H54 (cell line): ENCODE data around the gene EPB41L3.

ENCODE experiments used
- DNase-seq: peaks from one replicate; pipeline ENCODE4 v3.0.0; 2011; ENCODE audit warnings: low spot score, mixed read lengths; ENCODE audit not compliant: insufficient read length
- FAIRE-seq: peaks from 3 replicates; lab custom pipeline; 2011; peaks lifted over from hg19 to GRCh38; lab: Jason Lieb, UNC
- POLR2A ChIP-seq: IDR thresholded peaks from 2 replicates; pipeline ENCODE4 v1.6.1; 2011; ENCODE audit warnings: low read depth, mild to moderate bottlenecking, low read length

EPB41L3 gene

DNA sequence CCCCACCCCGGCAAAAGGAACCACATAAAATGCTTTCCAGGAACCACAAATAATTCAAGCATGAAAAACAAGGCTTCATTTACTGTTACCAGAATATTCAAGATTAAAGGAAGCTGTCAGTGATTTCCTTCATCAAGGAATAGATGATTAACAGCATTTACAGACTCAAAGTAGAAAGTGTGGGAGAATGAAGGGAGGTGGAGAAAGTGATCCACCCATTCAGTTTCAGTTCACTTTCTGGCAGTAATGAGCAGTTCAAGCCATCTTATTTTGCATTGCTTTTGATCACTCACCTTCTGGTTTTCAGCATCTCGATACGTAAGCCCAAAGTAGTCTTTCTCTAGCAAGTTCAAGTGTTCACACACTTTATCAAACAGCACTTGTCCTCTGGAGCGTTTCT, 99.0 kb downstream of the EPB41L3 start:
- DNase-seq (no peak), FAIRE-seq (no peak)
- TF ChIP-seq POLR2A, result no peak

DNA sequence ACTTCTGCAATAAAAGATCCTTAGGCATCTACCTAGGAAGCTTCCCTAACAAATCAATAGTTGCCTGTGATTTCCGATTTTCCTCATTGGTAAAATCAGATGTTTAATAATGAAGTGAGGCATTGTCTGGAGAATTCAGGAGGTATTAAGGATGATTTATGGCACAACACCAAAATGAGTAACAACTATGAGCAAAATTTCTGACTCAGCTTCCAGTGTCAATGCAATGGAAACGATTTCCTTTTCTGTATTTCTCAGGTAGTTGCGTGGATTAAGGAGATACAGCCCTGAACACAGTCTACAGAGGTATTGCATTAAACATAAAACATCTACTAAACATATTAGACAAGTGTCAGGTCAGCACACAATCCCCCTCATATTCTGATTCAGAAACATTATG, 99.5 kb downstream of the EPB41L3 start:
- DNase-seq, result no peak
- no peak for FAIRE-seq
- no peak for TF ChIP-seq POLR2A

DNA sequence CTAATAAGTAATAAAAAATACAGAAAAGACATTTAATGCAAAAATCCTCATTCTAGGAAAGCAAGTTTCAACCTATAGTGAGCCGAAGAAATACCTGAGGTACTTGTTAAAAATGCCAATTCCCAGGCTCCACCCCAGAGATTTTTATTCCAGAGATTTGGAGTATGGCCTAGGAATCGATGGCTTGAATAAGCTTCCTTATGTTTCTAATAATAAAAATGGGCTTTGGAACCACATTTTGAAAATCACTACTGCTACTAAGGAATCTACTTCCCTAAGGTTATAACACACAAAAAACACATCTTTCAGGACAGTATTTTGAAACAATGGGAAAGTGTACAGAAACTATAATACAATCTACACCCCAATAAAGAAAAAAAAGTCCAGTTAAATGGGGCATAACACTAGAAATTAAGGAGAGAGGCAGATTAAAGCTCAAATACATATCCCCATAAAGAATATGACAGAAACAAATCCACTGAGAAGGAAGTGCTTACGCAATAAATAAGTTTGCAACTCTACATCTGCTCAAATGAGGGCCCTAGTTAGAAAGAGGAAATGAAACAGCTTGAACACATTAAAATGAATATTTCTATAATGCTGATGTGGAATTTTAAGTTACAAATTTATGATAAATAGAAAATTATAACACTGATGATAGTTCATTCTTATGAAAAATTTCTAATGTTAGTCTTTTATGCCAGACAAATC, 103.7 kb downstream of the EPB41L3 start:
- FAIRE-seq, result no peak
- TF ChIP-seq POLR2A, result no peak

DNA sequence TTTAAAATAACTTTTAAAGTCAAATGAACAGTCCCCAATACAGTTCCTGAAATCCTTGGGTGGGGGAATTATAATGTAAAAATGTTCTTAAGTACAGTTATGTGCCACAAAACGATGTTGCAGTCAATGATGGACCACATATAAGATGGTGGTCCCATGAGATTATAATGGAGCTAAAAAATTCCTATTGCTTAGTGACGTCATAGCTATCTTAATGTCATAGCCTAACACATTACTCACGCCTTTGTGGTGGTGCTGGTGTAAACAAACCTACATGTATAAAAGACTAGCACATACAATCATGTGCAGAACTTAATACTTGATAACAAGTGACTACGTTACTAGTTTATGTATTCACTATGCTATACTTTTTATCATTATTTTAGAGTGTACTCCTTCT, 109.4 kb downstream of the EPB41L3 start:
- no peak for TF ChIP-seq POLR2A
- FAIRE-seq, result no peak
- DNase-seq, result no peak

More for the DNA sequence above, 103.7 kb downstream of the EPB41L3 start:
- no peak for DNase-seq

DNA sequence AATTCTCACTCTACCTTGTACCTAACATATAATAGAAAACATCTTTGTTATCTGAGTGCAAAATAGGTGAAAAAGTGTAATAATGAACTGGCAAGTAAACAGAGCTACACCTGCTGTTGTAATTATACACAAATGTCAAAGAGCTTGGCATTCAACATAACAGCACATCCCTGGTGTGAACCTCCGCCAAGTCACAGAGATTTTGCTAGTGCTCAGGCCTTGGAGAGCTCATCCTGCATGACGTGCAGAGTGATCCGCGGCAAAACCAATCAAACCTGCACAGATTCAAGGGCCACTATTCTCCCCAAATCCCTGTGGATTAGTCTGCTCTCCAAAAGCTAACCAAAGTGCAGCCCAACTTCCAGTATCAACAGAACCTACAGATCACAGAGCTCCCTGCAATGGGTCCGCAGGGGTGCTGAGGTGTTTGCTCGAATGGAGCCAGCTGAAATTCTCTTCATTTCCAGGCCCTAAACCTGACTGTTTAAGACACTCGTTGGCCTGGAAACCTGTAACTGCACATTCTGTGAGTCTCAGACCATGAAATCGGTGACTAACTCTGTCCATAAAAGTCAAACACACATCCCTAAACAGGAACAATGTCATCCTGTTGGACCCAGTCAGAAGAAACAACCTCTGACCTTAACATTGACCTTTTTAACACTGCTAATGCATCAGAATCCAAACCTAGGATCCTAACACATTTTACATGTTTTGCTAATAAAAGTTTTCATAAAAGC, 111.8 kb downstream of the EPB41L3 start:
- no peak for DNase-seq
- no peak for TF ChIP-seq POLR2A
- FAIRE-seq, result no peak

DNA sequence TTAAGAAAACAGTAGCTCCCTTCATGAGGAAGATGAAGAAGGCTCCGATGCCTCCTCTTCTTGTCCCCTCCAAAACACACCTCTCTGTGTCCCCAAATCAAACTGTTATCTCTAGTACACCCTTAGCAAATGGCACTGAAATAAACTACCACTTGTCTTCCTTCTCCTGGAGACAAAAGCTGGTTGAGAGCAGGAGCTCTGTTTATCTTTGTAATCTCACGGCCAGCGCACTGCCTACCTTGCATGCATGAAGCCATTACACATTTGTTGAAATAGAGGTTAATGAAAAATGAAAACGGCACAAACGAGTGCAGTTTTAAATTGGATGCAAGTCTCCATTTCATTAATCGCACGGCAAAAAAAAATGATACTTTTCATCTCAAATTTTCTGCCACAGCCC, 113.7 kb downstream of the EPB41L3 start:
- no peak for TF ChIP-seq POLR2A
- no peak for FAIRE-seq
- DNase-seq, result no peak

DNA sequence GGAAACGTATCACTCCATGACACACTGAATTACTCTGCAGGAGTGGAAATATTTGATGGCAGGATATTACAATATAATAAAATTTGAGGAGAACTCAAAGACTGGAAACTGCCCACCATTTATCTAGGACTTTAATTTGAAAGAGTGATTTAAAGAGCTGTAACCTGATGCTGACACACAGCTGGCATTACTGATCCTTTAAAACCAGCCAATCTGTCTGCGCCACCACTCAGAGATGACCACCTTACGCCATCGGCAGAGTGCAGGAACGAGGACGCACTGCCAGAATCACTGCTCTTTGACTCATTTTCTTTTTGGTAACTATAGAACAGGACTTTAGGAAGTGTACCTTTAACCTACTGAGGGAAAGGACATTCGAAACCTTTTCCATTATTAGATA, 114.1 kb downstream of the EPB41L3 start:
- DNase-seq, result no peak
- no peak for TF ChIP-seq POLR2A
- FAIRE-seq, result no peak

DNA sequence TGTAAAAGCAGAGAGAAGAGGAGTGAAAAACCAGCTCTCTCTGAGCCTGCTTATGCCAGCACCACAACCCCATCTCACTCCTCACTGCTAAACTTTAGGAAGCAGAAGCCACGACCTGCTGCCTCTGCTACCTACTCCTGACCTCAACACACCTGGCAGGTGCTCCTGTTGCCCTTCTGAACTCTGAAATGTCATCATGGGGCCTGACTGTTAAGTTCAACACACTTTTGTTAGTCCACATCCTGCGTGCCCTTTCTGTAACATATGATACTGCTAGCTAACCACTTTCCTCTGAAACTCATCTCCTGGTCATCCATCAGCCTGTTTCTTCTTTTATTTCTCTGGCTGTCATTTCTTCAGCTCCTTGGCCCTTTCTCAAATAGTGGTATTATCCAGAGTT, 118.1 kb downstream of the EPB41L3 start:
- no peak for DNase-seq
- no peak for TF ChIP-seq POLR2A
- no peak for FAIRE-seq

DNA sequence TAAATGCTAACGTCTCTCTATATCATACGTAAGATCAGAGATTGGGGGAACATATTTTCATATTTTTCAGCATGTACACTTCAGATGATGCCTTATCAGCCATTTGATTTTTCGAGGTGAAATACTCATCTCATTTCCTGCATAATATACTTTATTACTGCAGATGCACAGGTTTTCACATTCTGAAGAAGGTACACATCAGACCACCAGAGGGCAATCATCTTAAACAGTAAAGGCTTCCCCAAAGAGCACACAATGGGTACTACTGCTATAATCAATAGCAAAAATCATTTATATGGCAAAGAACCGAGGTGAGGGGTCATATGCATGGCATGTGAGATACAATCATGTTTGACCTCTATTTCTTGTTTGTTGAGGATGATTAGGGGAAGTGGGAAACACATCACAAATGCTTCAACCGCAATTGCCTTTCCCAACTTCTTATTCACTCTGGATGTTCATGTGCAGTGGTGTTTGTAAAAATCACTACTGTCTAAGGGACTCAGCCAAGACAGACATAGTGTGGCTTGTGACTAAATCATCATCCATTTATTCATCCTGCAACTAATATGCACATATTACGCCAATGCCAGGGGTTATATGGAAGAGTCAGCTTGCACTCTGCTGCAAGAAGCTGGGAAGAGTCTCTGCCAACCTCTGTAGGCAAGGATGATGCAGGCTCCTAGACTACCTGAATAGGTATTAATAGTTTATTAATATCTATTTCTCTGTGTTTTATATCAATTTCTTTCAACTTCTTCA, 118.7 kb downstream of the EPB41L3 start:
- no peak for DNase-seq
- FAIRE-seq, result no peak
- no peak for TF ChIP-seq POLR2A

DNA sequence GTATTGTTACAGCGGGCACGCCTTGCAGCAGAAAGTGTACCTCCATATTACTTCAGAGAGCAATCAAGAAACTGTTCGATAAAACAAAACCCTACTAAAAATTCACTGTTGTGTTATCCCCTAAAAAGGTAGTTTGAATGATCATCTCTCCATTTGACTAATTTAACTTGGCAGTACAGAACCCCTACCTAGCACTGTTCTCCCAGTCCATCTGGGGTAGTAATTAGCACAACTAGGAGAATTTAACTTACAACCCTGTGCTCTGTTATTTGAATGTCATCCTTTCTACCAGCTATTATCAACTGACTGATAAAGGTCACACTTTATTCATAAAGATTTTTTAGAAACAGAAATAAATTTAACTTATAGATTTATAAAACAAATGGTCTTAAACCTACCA, 121.2 kb downstream of the EPB41L3 start:
- DNase-seq (no peak), FAIRE-seq (no peak)
- TF ChIP-seq POLR2A, result no peak

DNA sequence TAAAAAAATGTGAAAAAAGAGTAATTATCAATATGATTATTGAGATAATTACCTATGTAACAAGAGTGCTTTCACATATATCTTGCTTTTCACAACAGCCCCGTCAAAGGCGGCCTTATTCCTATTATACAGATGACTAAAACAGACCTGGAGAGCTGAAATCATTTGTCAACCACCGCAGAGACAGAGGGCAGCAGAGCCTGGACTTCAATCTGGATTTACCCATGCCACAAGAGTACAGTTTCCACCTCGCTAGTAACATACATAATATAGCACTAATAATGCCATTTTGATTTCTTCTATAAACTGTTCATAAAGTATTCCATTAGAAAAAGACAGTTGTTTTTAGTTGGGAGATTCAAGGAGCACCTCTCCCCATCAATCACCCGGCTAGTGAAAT, 121.8 kb downstream of the EPB41L3 start:
- no peak for TF ChIP-seq POLR2A
- FAIRE-seq (no peak), DNase-seq (no peak)

DNA sequence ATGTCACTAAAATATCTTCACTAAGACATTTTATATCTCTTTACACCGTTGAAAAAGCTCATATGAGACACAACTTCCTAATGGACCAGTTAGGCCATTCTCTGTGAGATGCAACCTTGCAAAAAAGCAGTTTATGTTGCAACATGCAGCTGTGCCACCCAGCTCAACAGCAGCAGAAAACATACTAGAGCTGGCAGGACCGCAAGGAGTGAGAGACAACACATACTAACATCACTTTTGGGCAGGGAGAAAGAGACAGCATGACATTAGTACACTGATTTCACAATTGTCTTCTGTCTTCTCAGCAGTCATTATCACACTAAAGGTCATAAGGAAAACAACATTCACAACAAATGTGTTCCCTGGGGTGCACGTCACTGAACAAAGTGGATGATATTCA, 122.9 kb downstream of the EPB41L3 start:
- no peak for FAIRE-seq

DNA sequence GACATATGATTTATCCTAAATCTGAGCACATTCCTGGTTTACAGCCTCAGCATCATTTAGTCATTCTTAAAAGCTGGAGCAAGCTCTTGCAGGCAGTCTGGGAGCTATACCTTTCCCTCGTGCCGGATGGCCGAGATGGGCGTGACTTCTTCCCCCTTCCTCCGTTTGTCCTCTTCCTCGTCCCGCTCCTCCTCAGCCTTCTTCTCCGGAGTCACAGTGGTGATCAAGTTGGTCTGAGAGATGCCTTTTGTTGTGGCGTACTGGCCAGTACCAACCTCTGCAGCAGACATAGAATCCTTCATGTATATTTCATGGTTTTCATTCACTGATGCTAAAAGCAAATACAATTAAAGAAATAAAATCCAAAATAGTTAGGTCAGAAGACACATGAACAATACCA, 124.2 kb downstream of the EPB41L3 start:
- FAIRE-seq (no peak), DNase-seq (no peak)
- no peak for TF ChIP-seq POLR2A

More for the DNA sequence above, 122.9 kb downstream of the EPB41L3 start:
- no peak for DNase-seq
- TF ChIP-seq POLR2A, result no peak

DNA sequence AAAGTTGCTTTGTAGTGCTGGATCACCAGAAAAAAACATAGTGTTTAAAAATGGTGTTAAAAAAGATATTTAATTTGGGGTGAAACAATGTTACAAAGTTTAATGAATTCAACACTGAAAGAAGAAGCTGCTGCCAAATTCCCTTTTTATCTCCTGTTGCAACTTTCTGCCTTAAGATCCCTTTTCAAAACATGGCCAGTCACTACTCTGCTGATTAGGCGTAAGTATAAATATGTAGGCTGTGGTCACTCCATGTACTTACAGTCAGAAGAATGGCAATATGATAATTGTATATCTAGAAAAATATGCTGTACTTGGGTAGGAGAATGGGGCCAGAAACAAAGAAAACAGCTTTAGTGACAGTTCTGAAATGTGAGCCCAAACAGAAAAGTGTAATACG, 124.8 kb downstream of the EPB41L3 start:
- DNase-seq, result no peak
- TF ChIP-seq POLR2A, result no peak
- no peak for FAIRE-seq
